Adipose tissue (tissue), 3 donors: ENCODE measurements around the gene ZNF581. TPM values are rescaled to one million over a fixed set of nuclear protein-coding genes. Genes with fewer than 3 reads are reported as not detected.

Experiments
- H3K27ac ChIP-seq: one replicate; pipeline ENCODE4 v1.5.1; 2013; ENCODE audit warnings: low read depth, low read length
- WGBS, 3 donors: extraction: QIAGEN DNeasy Blood & Tissue Kit; methylation state at CpG; one replicate each; pipeline ENCODE4 v1.1.7; 2013; 5-methylcytosine and 5-hydroxymethylcytosine counted together
- polyA plus RNA-seq, 3 donors: library from polyadenylated mRNA; stranded (reverse); fragments of 200-250 nt; gene quantifications; one replicate each; pipeline ENCODE4 v1.2.3, GENCODE V29; 2013
- donor health status: healthy with polysubstance abuse.
- donor health status: Bipolar disorder and iron deficiency.
- donor health status: healthy.

The ZNF581 gene
- polyA plus RNA-seq, 3 donors: 14.3 to 24.5 (median 18.1) TPM

DNA sequence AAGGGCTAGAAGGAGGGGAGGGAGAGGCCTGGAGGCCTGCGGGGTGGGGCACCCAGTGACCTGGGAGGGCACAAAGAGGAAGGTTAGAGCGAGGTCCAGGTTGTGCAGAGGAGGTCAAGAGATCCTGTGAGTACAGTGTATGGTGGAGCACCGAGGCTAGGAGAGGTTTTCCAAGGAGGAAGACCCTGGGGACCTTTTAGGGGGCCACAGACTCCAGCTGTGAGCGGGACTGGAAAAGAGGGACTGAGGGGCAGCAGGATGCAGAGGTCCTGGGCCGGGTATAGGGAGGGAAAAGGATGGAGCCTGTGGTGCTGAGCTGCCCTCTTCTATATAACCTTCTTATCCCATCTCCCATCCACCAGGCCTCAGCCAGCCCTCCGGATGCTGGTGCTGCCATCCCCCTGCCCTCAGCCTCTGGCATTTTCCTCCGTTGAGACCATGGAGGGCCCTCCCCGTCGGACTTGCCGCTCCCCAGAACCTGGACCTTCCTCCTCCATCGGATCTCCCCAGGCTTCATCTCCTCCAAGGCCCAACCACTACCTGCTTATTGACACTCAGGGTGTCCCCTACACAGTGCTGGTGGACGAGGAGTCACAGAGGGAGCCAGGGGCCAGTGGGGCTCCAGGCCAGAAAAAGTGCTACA lies 863 bp downstream of the ZNF581 start:
- WGBS, 3 donors: 43 to 51% (median 51%) methylated on average over 11 to 12 of the region's 12 CpGs
- H3K27ac ChIP-seq: no peak overlapping the region

GRCh38 chr19:55644842-55645511 lies 1.5 kb downstream of the ZNF581 start:
- H3K27ac ChIP-seq: no peak overlapping the region
- 89% methylated on average over 27 to 28 of the region's 28 CpGs for WGBS, 3 donors

DNA sequence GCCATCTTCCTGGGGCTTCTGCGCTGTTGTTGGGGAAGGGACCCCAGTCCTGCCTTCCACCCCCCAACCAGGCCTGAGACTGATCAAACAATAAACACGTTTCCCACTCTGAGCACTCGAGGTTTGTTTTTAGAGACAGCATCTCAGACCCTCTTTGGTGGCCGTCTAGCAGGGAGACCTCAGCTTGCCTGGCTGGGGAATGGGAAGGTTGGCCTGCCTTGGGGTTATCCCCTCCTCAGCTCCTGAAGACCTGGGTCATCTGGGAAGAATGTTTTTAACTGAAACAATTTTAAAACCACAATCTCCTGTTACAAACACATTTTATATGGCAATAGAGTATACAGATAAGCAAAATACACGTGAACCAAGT lies 2.0 kb downstream of the ZNF581 start:
- no peak overlapping the region for H3K27ac ChIP-seq
- WGBS, 3 donors: 66 to 75% (median 67%) methylated on average over 5 of the region's 5 CpGs

DNA sequence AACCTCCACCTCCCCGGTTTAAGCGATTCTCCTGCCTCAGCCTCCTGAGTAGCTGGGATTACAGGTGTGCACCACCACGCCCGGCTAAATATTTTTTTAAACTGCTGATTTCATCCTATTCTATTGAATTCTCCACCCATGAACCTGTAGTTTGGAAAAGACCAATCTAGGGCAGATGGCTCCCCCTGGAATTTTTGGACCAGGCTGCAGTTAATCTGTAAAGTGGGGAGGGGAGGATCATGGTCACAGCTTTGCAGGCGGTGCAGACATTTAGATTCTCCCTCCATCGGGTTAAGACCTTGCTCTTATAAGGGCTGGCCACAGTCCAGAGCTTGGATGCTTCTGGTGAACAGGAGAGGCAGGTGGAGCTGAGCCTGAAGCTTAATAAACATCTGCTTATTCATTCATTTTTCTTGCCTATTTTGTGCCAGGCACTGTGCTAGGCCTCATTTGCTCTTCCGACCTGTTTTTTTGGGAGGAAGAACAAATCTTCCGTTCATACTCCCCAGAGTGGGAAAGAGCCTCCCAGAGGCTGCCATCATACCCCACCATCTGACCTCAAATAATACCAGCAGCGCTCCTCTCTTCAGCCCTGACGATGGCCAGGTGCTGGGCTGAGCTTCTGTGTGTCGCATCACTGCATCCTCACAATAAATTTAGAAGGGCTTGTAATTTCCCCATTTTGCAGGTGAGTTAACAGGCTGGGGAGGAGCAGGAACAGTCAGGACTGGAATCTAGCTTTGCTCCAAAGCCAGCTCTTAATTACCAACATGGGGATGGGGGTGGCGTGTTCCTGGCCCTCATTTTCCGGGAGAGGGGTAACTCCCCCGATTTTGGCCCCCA lies 3.7 kb downstream of the ZNF581 start:
- no peak overlapping the region for H3K27ac ChIP-seq

DNA sequence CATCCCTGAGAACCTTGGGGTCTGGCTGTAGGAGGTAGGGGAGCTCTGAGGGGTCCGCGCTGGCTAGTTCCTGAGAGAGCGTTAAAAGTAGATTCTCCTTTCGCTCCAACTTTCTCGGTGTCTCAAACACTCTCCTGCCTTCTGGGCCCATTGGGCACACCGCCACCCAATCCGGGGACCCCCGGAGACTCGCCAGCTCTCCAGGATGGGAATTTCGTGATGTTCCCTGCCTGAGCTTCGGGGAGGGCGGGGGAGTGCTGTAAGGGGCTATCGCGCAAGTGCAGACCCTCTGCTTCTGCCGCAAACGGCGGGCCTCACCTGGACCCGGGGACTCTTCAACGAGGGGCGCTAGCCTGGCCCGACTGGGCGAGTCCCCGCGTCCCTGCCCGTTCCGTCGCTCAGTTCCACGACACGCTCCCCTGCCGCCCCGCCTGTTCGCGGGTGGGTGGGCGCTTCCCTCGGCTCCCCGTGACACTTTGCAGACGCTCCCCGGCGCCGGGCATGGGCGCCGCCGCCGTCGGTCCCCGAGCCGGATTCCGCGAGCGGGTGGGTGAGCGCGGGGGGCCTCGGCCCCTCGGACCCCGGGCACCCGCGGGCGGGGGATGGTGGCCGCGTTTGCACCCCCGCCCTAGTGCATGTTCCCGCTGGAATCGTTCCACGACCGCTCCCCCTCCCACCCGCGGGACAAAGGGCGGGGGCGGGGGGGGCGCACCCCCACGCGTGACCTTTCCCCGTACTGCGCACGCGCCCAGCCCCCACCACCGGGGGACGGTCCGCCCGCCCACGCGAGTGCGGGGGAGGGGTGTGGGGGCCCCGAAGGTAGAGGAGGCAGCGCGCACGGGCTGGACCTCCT lies 4.5 kb downstream of the ZNF581 start, which contains the start of gene CCDC106:
TSS of gene CCDC106 (plus strand) at position 481 of the 853 bp plus-strand sequence. CDS start 835 bp downstream, outside the sequence.
- H3K27ac ChIP-seq: no peak within 1 kb of the TSS
- 1 to 2% (median 1%) methylated on average over 78 to 87 of the region's 87 CpGs for WGBS, 3 donors

More for the DNA sequence above, 3.7 kb downstream of the ZNF581 start:
- 34 to 46% (median 45%) methylated on average over 14 of the region's 14 CpGs for WGBS, 3 donors

DNA sequence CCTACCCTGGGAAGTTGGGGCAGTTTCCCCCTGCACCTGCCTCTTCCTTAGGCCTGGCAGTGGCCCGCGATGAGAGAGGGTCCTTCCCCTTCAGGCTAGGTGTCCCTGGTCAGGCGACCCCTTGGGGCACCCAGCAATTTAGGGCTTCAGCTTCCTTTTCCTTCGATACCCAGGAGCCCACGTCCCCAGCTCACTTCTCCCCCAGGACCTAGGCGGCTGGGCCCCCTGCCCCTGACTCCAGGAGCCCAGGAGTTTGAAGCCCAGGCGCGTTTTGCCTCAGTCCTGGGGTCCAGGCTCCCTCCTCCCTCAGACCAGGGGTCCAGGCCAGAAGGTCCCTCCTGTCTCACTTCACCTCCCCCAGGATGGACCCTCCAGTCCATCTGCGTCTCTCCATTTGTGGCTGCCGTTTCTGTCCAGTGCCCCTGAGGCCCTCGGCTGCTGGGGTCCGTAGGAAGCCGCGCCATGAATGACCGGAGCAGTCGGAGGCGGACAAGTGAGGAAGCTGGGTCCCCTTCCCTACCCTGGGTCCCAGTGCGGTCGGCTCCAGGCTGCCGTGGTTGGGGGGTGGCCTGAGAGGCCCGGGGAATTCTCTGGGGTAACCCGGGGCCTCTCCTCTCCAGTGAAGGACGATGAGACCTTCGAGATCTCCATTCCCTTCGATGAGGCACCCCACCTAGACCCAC lies 5.3 kb downstream of the ZNF581 start:
- WGBS, 3 donors: 19 to 35% (median 19%) methylated on average over 25 of the region's 25 CpGs
- no peak overlapping the region for H3K27ac ChIP-seq

DNA sequence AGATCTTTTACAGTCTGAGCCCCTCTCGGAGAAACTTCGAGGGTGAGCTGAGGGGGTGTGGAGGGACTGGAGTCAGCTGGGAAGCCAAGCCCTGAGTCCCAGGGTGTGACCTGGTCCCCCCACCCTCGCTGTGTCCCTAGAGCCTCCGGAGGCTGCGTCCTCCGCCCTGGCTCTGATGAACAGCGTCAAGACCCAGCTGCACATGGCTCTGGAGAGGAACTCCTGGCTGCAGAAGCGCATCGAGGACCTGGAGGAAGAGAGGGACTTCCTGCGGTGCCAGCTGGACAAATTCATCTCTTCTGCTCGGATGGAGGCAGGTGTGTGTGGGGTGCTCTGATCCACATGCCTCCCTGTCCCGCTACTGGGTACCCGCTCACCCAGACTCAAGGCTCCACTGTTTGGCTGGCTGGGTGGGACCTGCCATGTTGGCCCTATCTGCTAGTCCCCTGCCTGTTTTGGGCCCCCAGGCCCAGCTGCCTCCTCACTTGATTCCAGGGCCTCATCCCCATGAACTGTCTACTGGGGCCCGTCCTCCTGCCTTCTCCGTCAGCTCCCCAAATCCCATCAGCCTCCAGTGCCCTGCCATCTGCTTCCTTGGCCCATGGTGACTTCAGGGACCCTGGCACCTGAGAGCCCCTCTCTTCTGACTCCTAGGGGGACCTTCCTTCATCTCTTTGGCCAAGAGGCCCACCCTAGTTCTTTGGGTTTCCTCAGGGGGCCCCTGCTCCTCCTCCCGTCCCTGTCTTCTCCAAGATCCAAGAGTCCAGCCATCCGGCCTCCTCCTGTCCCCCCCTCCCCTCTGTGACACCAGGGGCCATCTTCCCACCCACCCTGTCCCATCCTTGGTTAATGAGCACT lies 6.0 kb downstream of the ZNF581 start:
- 68 to 84% (median 74%) methylated on average over 17 of the region's 17 CpGs for WGBS, 3 donors
- no peak overlapping the region for H3K27ac ChIP-seq

DNA sequence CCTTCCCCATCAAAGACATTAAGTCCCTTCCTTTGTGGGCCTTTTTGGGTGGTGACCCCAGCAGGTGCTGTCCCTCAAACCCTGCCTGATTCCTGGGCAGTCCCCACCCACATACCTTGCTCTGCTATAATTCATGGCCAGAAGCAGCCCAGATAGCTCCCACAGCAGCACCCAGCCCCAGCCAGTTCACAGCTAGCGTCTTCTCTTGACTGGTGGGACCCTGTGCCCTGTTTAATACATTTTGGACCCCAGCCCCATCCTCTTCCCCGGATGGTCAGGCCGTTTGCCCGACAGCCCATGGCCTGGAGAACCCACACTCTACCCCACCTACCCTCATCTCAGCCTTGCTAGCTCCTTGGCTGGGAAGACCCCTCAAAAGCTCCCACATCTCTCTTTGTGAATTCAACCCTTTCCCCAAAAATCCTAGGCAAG lies 6.7 kb downstream of the ZNF581 start:
- H3K27ac ChIP-seq: no peak overlapping the region
- WGBS, 3 donors: 89 to 94% (median 93%) methylated on average over 4 of the region's 4 CpGs

GRCh38 chr19:55650602-55651230 lies 7.3 kb downstream of the ZNF581 start:
- H3K27ac ChIP-seq: no peak overlapping the region
- WGBS, 3 donors: 89 to 93% (median 92%) methylated on average over 17 of the region's 17 CpGs

- H3K27ac ChIP-seq: no peak overlapping the region
- 84 to 87% (median 84%) methylated on average over 18 of the region's 18 CpGs for WGBS, 3 donors
These were observed 7.8 kb downstream of the ZNF581 start for GRCh38 chr19:55651236-55651635.

DNA sequence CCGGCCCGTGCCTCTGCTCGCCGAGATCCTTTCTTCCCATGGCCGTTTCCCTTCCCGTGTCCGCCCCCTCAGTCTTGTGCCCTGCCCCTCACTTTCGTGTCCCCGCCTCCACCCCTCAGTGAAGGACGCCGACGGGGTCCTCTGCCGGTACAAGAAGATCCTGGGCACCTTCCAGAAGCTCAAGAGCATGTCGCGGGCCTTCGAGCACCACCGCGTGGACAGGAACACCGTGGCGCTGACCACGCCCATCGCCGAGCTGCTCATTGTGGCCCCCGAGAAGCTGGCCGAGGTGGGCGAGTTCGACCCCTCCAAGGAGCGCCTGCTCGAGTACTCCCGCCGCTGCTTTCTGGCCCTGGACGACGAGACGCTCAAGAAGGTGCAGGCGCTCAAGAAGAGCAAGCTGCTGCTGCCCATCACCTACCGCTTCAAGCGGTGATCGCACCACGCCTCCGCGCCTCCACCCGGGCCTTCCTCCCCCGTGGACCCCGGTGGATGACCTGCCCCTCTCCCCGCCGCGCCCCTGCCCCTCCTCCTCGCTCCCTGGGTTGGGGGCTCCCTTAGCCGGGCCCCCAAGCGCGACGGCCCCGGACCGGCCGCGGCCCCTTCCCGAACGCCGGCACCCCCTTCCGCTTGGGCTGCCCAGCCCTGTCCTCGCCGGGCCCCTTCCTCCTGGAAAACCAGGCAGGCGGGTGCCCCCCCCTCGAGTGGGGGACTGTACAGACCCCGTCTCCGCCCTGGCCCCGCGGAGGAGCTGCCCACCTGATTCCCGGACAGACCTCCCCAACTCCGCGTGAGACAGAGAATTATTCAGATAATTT lies 9.1 kb downstream of the ZNF581 start:
- WGBS, 3 donors: 80 to 85% (median 82%) methylated on average over 66 to 71 of the region's 71 CpGs
- H3K27ac ChIP-seq: no peak overlapping the region

DNA sequence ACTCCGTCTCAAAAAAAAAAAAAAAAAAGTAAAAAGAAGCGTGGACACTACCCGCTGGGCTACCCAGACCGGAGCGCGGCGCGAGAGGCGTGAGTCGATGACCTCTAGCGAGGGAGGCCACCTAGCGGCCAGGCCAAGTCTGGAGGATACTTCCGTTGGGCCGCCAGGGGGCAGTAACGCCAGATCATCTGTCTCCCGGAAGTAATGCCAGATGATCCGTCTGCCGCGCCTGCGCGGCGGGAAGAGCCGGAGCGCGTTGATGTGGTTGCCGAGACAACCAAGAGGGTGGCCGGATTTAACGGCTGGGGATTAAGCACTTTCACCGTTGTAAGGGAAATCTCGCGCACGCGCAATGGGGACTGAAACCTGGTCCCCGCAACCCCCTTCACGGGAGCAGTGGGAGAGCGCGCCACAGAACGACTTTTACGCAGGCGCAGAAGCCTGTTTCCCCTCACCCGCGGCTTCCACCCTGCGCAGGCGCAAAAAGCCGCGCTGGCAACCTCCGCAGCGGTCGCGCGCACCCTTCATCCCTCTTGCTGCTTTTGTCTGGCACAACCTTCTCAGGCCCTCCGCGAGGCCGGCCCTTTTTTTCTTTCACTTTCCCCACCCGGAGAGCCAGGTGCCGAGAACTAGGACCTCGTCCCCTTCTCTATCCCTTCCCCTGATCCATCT lies 10.3 kb downstream of the ZNF581 start:
- peak overlapping the region; percentile 84 for H3K27ac ChIP-seq
- WGBS, 3 donors: 0 to 1% (median 1%) methylated on average over 56 to 57 of the region's 57 CpGs

DNA sequence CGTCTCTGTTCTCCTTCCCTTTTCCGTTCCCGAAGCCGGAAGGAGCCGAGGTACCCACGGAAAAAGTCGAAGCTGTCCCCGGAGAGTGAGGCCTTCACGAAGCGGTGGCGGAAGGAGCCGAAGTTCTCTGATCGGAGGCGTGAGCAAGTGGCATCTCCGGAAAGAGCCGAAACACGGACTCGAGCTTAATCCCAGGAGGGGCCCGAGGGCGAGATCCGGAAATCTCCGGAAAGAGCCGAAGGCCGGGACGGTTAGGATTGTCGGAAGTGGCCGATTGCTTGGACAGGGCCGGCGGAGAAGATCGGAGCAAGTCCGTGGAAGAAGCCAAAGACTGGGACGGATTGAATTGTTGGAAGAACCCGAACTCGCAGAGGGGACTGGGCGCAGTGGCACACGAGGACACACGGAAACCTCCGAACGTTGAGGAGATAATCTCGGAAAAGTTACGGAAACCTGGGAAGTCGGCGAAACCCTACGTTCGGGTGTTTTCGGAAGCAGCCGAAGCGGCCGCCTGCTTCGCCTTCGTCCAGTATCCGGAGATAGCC lies 10.9 kb downstream of the ZNF581 start:
- WGBS, 3 donors: 0 to 1% (median 0%) methylated on average over 52 of the region's 52 CpGs

DNA sequence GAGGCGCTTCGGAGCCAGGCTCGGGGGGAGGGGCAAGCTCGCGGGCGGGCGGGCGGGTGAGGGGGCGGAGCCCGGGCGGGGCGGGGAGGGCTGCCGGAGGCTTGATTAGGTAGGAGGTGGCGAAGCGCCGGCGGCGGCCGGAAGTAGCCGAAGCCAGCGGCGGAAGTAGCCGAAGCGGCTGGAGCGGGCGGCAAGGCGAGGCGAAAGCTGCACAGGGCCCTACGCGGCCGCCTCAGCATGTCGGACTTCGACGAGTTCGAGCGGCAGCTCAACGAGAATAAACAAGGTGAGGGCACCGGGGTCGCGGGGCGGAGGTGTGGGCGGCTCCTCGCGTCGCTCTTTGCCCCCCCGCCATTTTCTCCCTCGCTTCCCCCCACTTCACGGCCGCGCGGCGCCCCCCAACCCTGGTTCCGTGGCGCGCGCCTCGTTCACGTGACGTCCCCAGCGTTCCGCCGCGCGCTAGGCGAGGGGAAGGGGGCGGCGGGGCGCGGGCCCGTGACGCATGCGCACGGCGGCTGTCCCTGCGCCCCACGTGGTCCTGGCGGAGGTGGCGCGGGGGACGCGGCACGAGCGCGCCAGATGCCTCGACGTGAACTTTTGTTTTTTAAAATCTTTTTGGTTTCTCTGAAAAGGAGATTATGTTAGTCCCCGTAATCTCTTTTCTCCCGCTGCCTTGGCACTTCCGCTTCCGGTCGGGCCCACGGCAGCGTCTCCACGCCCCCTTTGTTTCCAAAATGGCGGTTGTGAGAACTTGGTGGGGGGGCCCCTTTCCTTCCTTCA lies 11.6 kb downstream of the ZNF581 start, which contains the start of gene U2AF2:
TSS of gene U2AF2 (plus strand) at position 168 of the 780 bp plus-strand sequence. CDS start at position 238, 70 bp downstream.
- 0 to 1% (median 0%) methylated on average over 68 to 95 of the region's 95 CpGs for WGBS, 3 donors
- H3K27ac ChIP-seq: peak within 1 kb of the TSS; percentile 92

More for the DNA sequence above, 10.9 kb downstream of the ZNF581 start:
- H3K27ac ChIP-seq: peak overlapping the region; percentile 92
